AG04449 (cell line): ENCODE measurements around the gene PSMC4.

Experiments
- CTCF ChIA-PET: fragments of 350-600 bp; formaldehyde crosslinking; extraction: SDS; loops from one replicate; lab custom pipeline; 2021; ENCODE audit warnings: antibody characterized with exemption; lab: Yijun Ruan, JAX
- POLR2A ChIA-PET: fragments of 400-600, 350-600 bp; formaldehyde crosslinking; extraction: SDS; loops from one replicate; lab custom pipeline; 2020; ENCODE audit warnings: antibody characterized with exemption, inconsistent platforms; lab: Yijun Ruan, JAX
- DNase-seq: peaks from one replicate; pipeline ENCODE4 v3.0.0-alpha.2; 2010; ENCODE audit warnings: low read depth, low spot score
- H3K4me3 ChIP-seq: 2 replicates; pipeline ENCODE4 v1.5.1; 2011; ENCODE audit warnings: low read depth, mild to moderate bottlenecking, control low read depth, low read length
- TF ChIP-seq, protein P1 (sequence below): IDR thresholded peaks from one replicate; pipeline ENCODE4 v1.5.1; 2011; ENCODE audit warnings: mild to moderate bottlenecking, moderate library complexity, low read length, control low read depth, inconsistent platforms; ENCODE audit not compliant: insufficient read depth; ENCODE audit errors: missing control alignments

Gene PSMC4

DNA sequence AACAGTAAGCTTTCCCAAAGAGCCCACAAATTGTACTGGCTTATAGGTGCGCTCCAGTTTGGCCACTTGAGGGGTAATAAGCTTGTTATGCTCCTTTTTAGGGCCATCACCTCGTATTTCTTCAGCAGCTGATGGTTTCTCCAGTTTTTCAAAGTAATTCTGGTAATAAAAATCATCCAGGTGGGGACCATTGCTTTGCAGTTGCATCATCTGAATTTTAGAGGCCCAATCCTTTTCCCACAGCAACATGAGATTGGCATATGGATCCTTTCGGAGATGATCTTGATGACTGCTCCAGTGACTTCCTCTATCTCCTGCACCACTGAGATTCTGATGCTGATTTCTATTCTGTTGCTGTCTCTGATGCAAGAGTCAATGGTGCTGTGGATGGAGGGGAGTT is 53.0 kb downstream of the PSMC4 start:
- no peak overlapping the region for H3K4me3 ChIP-seq
- no peak for DNase-seq
- POLR2A ChIA-PET, result no interaction called here
- TF ChIP-seq, protein P1, sequence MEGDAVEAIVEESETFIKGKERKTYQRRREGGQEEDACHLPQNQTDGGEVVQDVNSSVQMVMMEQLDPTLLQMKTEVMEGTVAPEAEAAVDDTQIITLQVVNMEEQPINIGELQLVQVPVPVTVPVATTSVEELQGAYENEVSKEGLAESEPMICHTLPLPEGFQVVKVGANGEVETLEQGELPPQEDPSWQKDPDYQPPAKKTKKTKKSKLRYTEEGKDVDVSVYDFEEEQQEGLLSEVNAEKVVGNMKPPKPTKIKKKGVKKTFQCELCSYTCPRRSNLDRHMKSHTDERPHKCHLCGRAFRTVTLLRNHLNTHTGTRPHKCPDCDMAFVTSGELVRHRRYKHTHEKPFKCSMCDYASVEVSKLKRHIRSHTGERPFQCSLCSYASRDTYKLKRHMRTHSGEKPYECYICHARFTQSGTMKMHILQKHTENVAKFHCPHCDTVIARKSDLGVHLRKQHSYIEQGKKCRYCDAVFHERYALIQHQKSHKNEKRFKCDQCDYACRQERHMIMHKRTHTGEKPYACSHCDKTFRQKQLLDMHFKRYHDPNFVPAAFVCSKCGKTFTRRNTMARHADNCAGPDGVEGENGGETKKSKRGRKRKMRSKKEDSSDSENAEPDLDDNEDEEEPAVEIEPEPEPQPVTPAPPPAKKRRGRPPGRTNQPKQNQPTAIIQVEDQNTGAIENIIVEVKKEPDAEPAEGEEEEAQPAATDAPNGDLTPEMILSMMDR, result no peak
- CTCF ChIA-PET, result no interaction called here

DNA sequence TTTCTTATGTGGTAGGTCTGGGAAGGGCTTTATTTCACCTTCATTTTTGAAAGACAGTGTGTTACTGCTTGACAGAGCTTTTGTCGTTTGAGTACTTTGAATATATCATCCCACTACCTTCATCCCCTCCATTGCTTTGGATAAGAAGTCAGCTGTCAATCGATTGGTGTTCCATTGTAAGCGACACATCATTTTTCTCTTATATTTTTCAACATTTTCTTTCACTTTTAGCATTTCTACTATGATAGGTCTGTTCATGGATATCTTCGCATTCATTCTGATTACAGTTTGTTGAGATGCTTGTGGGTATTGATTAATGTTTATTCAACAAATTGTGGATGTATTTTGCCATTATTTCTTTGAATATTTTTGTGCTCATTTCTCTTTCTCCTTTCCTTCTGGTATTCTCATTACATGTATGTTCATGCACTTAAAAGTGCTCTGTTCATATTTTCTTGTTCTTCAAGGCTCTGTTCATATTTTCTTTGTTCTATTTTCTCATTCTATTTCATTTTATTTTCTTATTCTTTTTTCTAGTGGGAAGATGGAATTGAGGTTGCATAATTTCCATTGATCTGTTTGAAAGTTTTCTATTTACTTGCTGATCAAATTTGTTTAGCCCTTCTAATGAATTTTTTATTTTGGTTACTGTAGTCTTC is 55.1 kb downstream of the PSMC4 start:
- CTCF ChIA-PET, result no interaction called here
- H3K4me3 ChIP-seq, result no peak overlapping the region
- POLR2A ChIA-PET, result no interaction called here

DNA sequence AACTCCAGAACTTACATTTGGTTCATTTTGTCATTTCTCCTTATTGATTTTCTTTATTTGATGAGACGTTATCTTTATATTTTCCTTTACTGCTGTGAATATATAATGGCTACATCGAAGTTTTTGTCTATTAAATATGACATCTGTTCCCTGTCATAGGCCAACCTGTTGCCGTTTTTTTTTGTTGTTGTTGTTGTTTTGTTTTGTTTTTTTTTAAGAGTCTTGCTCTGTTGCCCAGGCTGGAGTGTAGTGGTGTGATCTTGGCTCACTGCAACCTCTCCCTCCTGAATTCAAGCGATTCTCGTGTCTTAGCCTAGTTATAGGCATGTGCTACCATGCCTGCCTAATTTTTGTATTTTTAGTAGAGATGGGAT is 55.6 kb downstream of the PSMC4 start:
- no peak overlapping the region for H3K4me3 ChIP-seq
- CTCF ChIA-PET, result no interaction called here
- TF ChIP-seq, protein P1, result no peak
- no peak for DNase-seq
- POLR2A ChIA-PET, result no interaction called here

More for the DNA sequence above, 55.1 kb downstream of the PSMC4 start:
- TF ChIP-seq, protein P1, result no peak
- DNase-seq, result no peak
